Fibroblast of upper back skin (primary cell): ENCODE data around the gene SLC31A2.
A peak's percentile ranks its signal among the peaks of the same experiment; 100 is the strongest.

Experiments
- DNase-seq: peaks from one replicate; pipeline ENCODE4 v3.0.0-alpha.2; 2013

The SLC31A2 gene

DNA sequence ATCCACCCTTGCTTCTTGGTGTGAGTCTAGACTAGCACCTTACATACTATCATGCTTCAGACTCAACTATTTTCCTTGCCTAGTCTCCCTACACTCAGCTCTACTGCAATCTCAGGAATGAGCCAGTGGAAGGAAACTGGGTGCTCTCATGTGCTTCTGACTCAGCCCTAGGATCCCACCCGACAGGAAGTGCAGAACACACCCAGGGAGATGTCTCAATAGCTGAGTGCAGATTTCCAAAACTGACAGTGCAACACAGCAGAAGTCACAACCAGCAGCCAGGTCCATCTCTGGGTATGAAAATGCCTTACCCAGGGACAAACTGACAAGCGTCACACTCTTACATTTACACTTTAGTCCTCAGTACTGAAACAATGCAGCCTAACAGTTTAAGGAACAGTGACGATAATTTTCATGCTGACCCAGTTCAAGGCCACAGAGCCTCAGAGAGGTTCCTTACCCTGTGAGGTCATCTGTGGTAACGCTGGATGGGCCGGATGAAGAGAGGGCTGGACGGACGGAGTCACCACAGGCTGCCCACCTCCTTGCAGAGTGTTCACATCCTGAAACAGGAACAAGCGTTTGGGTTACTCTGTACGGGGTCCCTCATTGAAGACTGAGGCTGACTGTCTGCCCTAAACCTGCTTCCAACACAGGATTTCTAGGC is 37.3 kb downstream of the SLC31A2 start:
- DNase-seq = peak; percentile 81

DNA sequence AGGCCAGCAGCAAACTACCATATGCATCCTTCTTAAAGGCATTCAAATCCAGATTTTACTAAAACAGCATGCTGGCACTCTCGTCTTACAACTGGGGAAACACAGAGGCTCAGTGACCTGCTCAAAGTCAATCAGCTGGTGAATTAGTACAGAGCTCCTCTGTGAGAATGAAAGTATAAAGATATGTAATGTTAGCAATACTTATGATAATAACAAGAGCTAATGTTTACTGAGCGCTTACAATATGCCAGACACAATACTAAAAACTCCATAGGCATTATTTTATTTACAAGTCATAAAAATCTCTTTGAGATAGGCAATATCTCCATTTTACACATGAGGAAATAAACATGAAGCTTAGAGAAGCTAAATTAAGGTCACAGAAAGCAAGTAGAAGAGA is 41.6 kb downstream of the SLC31A2 start:
- no peak for DNase-seq

DNA sequence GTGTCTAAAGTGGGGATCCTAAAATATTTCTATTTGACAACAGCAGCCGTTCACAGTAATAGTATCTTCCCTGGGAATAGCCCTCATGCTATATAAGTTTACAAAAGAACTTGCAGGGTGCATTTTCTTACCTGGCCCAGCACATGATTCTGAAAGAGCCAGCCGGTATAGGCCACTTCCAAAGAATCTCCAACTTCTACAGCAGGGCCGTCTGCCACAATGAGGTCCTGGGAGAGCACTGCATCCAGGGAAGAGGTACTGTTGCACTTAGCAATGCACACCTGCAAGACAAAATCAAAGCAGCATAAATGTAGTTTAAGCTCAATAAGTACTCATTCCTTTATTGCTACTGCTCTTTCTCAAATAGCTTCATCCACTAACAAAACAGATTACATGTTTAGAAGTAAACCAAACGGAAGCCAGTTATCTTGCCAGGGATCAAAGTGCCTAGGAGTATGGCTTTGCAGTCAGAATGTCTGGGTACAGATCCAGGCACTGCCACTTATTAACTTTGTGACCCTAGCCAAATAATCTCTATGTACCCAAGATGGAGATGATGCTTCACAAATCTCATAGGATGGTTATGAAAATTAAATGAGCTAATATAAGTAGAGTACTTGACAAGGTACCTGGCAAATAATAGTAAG is 49.0 kb downstream of the SLC31A2 start:
- DNase-seq = no peak

DNA sequence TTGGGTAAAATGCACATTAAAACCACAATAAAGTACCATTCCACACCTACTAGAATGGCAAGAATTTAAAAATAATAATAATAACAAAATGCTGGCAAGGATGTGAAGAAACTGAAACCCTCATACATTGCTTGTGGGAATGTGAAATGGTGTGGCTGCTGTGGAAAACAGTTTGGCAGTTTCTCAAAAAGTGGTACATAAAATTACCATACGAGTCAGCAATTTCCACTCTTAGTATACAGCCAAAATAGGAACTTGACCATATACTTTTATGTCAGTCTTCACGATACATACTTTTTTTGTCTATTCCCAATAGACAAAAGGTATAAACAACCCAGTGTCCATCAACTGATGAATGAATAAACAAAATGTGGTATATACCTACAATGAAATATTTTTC is 54.6 kb downstream of the SLC31A2 start:
- no peak for DNase-seq

DNA sequence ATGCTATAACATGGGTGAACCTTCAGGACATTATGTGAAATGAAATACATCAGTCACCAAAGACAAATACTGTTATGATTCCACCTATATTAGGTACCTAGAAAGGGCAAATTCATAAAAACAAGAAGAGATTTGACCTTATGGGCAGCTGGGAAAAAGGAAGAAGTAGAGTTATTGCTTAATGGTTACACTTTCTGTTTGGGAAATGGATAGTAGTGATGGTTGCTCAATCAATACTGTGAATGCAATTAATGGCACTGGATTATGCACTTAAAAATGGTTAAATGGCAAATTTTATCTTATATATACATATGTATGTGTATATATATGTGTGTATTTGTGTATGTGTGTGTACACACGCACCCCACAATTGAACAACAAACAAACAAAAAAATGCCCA is 55.1 kb downstream of the SLC31A2 start:
- no peak for DNase-seq

DNA sequence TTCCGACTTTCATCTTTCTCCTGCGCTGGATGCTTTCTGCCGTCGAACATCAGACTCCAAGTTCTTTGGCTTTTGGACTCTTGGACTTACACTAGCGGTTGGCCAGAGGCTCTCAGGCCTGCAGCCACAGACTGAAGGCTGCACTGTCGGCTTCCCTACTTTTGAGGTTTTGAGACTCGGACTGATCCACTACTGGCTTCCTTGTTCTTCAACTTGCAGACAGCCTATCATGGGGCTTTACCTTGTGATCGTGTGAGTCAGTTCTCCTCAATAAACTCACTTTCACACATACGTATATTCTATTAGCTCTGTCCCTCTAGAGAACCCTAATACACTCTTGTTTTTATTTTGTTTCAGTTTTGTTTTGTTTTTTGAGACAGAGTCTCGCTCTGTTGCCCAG is 60.0 kb downstream of the SLC31A2 start:
- no peak for DNase-seq
